Sigmoid colon (tissue), 3 donors: ENCODE data around the gene CACNA1A.

Experiments used
- POLR2A ChIP-seq, 2 donors: fragments of 450-650 bp; IDR thresholded peaks; one replicate each; pipeline ENCODE4 v1.6.1; 2016; ENCODE audit warnings: antibody characterized with exemption in 2 of 2, mild to moderate bottlenecking in 2 of 2, moderate library complexity in 2 of 2
- TF ChIP-seq, protein P1 (sequence below), 4 experiments: fragments of 450-650 bp in 3 of 4; fragments of 200-600 bp in 1 of 4; IDR thresholded peaks; one replicate each; pipeline ENCODE4 v1.5.1; 2016 to 2019; ENCODE audit warnings: antibody characterized with exemption in 4 of 4, mild to moderate bottlenecking in 3 of 4, moderate library complexity in 2 of 4

DNA sequence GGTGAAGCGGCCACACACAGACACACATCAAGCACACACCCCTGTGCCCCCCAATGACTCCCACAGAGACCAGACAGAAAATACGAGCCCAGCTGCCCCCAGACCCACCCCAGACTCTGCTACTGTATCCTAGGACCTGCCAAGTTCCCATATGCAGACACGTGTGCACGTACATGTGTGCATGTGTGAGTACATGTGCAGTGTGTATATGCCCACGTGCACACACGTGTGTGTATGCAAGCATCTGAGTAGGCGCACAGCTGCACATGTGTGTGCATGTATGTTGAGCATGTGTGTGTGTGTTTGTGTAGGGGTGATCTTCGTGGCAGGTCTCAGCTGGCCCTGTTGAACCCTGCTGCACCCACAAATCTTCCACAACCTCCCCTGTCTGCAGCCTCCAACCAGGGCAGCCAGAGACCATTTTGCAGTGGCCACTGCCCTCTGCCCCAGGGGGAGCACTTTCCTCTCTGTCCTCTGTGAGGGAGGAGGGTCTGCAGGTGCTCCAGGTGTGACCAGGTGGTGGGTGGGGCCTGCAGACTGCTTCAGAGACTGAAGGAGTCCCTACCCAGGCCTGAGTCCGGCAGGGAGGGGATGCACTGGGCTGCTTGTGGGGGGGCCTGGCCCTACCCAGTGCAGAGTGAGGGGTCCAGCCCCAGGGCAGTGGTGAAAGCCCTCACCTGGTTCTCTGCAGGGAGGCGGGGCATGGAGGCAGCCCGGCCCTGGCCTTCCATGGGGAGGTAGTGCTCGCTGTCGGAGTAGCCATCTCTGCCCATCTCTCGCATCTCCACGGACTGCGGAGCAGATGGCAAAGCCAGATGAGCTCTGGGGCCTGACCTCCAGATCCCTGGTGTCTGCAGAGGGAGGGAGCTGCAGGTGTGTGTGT is 294.6 kb downstream of the CACNA1A start:
- TF ChIP-seq, protein P1, sequence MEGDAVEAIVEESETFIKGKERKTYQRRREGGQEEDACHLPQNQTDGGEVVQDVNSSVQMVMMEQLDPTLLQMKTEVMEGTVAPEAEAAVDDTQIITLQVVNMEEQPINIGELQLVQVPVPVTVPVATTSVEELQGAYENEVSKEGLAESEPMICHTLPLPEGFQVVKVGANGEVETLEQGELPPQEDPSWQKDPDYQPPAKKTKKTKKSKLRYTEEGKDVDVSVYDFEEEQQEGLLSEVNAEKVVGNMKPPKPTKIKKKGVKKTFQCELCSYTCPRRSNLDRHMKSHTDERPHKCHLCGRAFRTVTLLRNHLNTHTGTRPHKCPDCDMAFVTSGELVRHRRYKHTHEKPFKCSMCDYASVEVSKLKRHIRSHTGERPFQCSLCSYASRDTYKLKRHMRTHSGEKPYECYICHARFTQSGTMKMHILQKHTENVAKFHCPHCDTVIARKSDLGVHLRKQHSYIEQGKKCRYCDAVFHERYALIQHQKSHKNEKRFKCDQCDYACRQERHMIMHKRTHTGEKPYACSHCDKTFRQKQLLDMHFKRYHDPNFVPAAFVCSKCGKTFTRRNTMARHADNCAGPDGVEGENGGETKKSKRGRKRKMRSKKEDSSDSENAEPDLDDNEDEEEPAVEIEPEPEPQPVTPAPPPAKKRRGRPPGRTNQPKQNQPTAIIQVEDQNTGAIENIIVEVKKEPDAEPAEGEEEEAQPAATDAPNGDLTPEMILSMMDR (IDR thresholded peaks at IDR 0.05) = no peak
- no peak for TF ChIP-seq POLR2A (IDR thresholded peaks at IDR 0.05)
